HepG2 (cell line): Measurements from ENCODE around the gene PIK3CB. TPM values are rescaled to one million over a fixed set of nuclear protein-coding genes. Genes with fewer than 3 reads are reported as not detected.

Experiments
- BATF2 ChIP-seq: sonication (generic); formaldehyde crosslinking; IDR thresholded peaks from 2 replicates; pipeline ENCODE4 v1.8.0; 2022; ENCODE audit warnings: mild to moderate bottlenecking, missing genetic modification reagents, moderate library complexity
- YEATS2 ChIP-seq: sonication (generic); formaldehyde crosslinking; IDR thresholded peaks from 2 replicates; pipeline ENCODE4 v1.4.0; 2020; ENCODE audit warnings: missing genetic modification reagents, borderline replicate concordance
- YY1 ChIP-seq: IDR thresholded peaks from 2 replicates; pipeline ENCODE4 v1.6.1; 2011; ENCODE audit warnings: low read length, low read depth, moderate library complexity, mild to moderate bottlenecking; ENCODE audit not compliant: insufficient read depth, insufficient replicate concordance
- ZBTB40 ChIP-seq, 2 experiments: fragments of 450-650 bp in 1 of 2; sonication (generic) in 1 of 2; formaldehyde crosslinking in 1 of 2; IDR thresholded peaks; 2 replicates each; pipeline versions ENCODE4 v1.6.1 to v1.8.0; 2016 to 2022; ENCODE audit warnings: antibody characterized with exemption in 1 of 2, mild to moderate bottlenecking in 1 of 2, missing genetic modification reagents in 1 of 2
- polyA plus RNA-seq, 8 experiments: library from polyadenylated mRNA; depleted of rRNA in 3 of 8; stranded (reverse) in 7 of 8; unstranded in 1 of 8; fragments of >200 nt; fragmentation: Illumina TruSeq in 4 of 8; extraction: Trizol in 4 of 8; gene quantifications; 2 replicates each; pipeline versions ENCODE4 v1.2.1 to v1.2.3, GENCODE V29; 2011 to 2016; ENCODE audit warnings: low read depth in 4 of 8, missing spikeins in 1 of 8, mixed read lengths in 1 of 8; ENCODE audit not compliant: insufficient read depth in 1 of 8
- total RNA-seq, 5 experiments: library from RNA; depleted of rRNA; stranded (reverse); fragments of >200 nt; fragmentation: Illumina TruSeq; extraction: Trizol; gene quantifications; 2 replicates each; pipeline ENCODE4 v1.2.3, GENCODE V29; 2016; ENCODE audit warnings: low read depth in 1 of 5

Gene PIK3CB
- total and polyA plus RNA-seq, 2 of the 13 experiments (the other 11 are each of a cell fraction or from before 2014, with no cell fraction given) = 6.6 to 18.7 TPM

DNA sequence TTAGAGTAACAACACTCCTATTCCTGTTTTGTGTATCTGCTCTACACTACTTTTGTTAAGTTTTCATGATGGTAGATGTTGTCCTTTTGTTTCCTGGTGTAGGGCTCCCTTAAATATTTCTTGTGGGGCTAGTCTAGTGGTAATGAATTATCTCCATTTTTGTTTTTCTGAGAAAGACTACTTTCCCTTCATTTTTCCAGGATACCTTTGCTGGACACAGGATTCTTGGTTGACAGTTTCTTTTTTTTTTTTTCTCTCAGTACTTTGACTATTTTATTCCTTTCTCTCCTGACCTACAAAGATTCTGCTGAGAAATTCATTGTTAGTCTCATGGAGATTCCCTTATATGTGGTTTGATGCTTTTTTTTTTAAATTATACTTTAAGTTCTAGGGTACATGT lies 188.2 kb downstream of the PIK3CB start (continued):
- no peak for TF ChIP-seq ZBTB40 (IDR thresholded peaks at IDR 0.05)
- no peak for TF ChIP-seq ZBTB40 (CRISPR knock-in tag; IDR thresholded peaks at IDR 0.05)
- TF ChIP-seq BATF2 (CRISPR knock-in tag) = no peak
- TF ChIP-seq YY1 = no peak
- TF ChIP-seq YEATS2 = no peak
